HCT116 (cell line): ENCODE measurements around the gene ATG4B. TPM values are rescaled to one million over a fixed set of nuclear protein-coding genes. Genes with fewer than 3 reads are reported as not detected.

ENCODE experiments used
- ATAC-seq: fragments of 200-7000 bp; cut with Tn5 transposase; 2 replicates; pipeline ENCODE4 v1.9.1; 2020; ENCODE audit warnings: mild to moderate bottlenecking, moderate library complexity
- BruUV-seq: library from RNA; stranded (reverse); fragments of 400-500 nt; replicated peaks from 2 replicates; lab custom pipeline; 2021; lab: Mats Ljungman, UMichigan
- CTCF ChIA-PET: fragments of 300-600 bp; sonication (Branson Sonifier 250); formaldehyde crosslinking; loops from one replicate; lab custom pipeline; 2021; ENCODE audit warnings: antibody characterized with exemption; lab: Charles Lee
- POLR2A ChIA-PET: fragments of 300-600, 350-600 bp; sonication (Branson Sonifier 250); formaldehyde crosslinking; loops from one replicate; lab custom pipeline; 2021; ENCODE audit warnings: antibody characterized with exemption; lab: Charles Lee
- RAD21 ChIA-PET, 2 experiments: fragments of 300-600 bp; sonication (Branson Sonifier 250); formaldehyde crosslinking; loops; one replicate each; lab custom pipeline; 2023; ENCODE audit warnings: low total read pairs in 2 of 2; ENCODE audit not compliant: uncharacterized antibody in 2 of 2, unreplicated experiment in 2 of 2, low non-redundant PET in 1 of 2; lab: Charles Lee
- DNase-seq: peaks from one replicate; pipeline ENCODE4 v3.0.0-alpha.2; 2010; ENCODE audit warnings: low read depth, low spot score
- H2AFZ ChIP-seq: fragments of 200-600 bp; shearing (Covaris generic), sonication (generic); 2 replicates; pipeline ENCODE4 v1.6.1; 2017; ENCODE audit warnings: low read depth, mixed run types, mixed read lengths, antibody characterized with exemption, low read length; ENCODE audit not compliant: poor library complexity, severe bottlenecking
- H3K27ac ChIP-seq: 2 replicates; pipeline ENCODE4 v1.5.1; 2012; ENCODE audit warnings: low read depth, low read length
- H3K27me3 ChIP-seq: fragments of 200-600 bp; sonication (generic); 2 replicates; pipeline ENCODE4 v1.6.1; 2016; ENCODE audit warnings: mixed run types, low read length, mixed read lengths; ENCODE audit not compliant: insufficient read depth
- H3K36me3 ChIP-seq, 2 experiments: fragments of 200-500 bp in 1 of 2; fragments of 200-600 bp in 1 of 2; sonication (Bioruptor generic) in 1 of 2; sonication (generic) in 1 of 2; 2 replicates each; pipeline versions ENCODE4 v1.5.1 to v1.6.1; 2014 to 2016; ENCODE audit warnings: low read length in 2 of 2, inconsistent platforms in 1 of 2, mixed read lengths in 1 of 2, mixed run types in 1 of 2; ENCODE audit not compliant: insufficient read depth in 2 of 2, control insufficient read depth in 1 of 2
- H3K4me1 ChIP-seq, 2 experiments: fragments of 200-600 bp in 1 of 2; sonication (generic) in 1 of 2; 2 replicates each; pipeline versions ENCODE4 v1.5.1 to v1.6.1; 2012 to 2017; ENCODE audit warnings: low read length in 2 of 2, inconsistent platforms in 1 of 2, mild to moderate bottlenecking in 1 of 2, mixed read lengths in 1 of 2, mixed run types in 1 of 2, moderate library complexity in 1 of 2; ENCODE audit not compliant: insufficient read depth in 2 of 2, control insufficient read depth in 1 of 2
- H3K4me2 ChIP-seq: fragments of 200-600 bp; sonication (generic); 2 replicates; pipeline ENCODE4 v1.6.1; 2017; ENCODE audit warnings: mixed run types, low read length, mixed read lengths
- H3K4me3 ChIP-seq, 2 experiments: fragments of 200-600 bp in 1 of 2; sonication (generic) in 1 of 2; replicated peaks in 1 of 2; 2 replicates each; pipeline ENCODE4 v1.5.1; 2011 to 2016; ENCODE audit warnings: low read length in 2 of 2, control low read depth in 1 of 2, low read depth in 1 of 2, mild to moderate bottlenecking in 1 of 2, mixed read lengths in 1 of 2, mixed run types in 1 of 2
- H3K79me2 ChIP-seq: fragments of 200-600 bp; sonication (generic); 2 replicates; pipeline ENCODE4 v1.6.1; 2017; ENCODE audit warnings: mild to moderate bottlenecking, mixed run types, low read length, moderate library complexity, mixed read lengths; ENCODE audit not compliant: insufficient read depth
- H3K9ac ChIP-seq: fragments of 200-600 bp; sonication (generic); 2 replicates; pipeline ENCODE4 v1.6.1; 2016; ENCODE audit warnings: low read length, mixed read lengths
- H3K9me2 ChIP-seq: fragments of 200-600 bp; sonication (generic), shearing (Covaris generic); 2 replicates; pipeline ENCODE4 v1.6.1; 2017; ENCODE audit warnings: mixed run types, mild to moderate bottlenecking, moderate library complexity; ENCODE audit not compliant: insufficient read depth
- H3K9me3 ChIP-seq, 2 experiments: fragments of 200-500 bp in 1 of 2; fragments of 200-600 bp in 1 of 2; sonication (Bioruptor generic) in 1 of 2; sonication (generic) in 1 of 2; 2 replicates each; pipeline ENCODE4 v1.6.1; 2014 to 2017; ENCODE audit warnings: low read length in 2 of 2, mixed read lengths in 2 of 2, inconsistent platforms in 1 of 2, low read depth in 1 of 2, mild to moderate bottlenecking in 1 of 2, mixed run types in 1 of 2, moderate library complexity in 1 of 2; ENCODE audit not compliant: control insufficient read depth in 1 of 2, insufficient read depth in 1 of 2
- H4K20me1 ChIP-seq: fragments of 200-600 bp; sonication (generic), shearing (Covaris generic); 2 replicates; pipeline ENCODE4 v1.6.1; 2017; ENCODE audit warnings: mixed run types, mild to moderate bottlenecking, moderate library complexity; ENCODE audit not compliant: insufficient read depth
- ELF1 ChIP-seq: IDR thresholded peaks from 2 replicates; pipeline ENCODE4 v1.6.1; 2012; ENCODE audit warnings: low read depth, borderline replicate concordance
- JUND ChIP-seq: IDR thresholded peaks from 2 replicates; pipeline ENCODE4 v1.6.1; 2012
- RAD21 ChIP-seq: IDR thresholded peaks from 2 replicates; pipeline ENCODE4 v1.6.1; 2012; ENCODE audit warnings: low read depth, mild to moderate bottlenecking
- SIN3A ChIP-seq: IDR thresholded peaks from 2 replicates; pipeline ENCODE4 v1.6.1; 2012; ENCODE audit warnings: low read depth
- SP1 ChIP-seq: IDR thresholded peaks from 2 replicates; pipeline ENCODE4 v1.6.1; 2012; ENCODE audit warnings: low read depth
- SRF ChIP-seq: IDR thresholded peaks from 2 replicates; pipeline ENCODE4 v1.6.1; 2012; ENCODE audit warnings: low read depth
- YY1 ChIP-seq: IDR thresholded peaks from 2 replicates; pipeline ENCODE4 v1.6.1; 2011; ENCODE audit warnings: low read length, low read depth, moderate library complexity, mild to moderate bottlenecking; ENCODE audit not compliant: insufficient replicate concordance; ENCODE audit errors: extremely low read depth
- ZFX ChIP-seq: fragments of 450-650 bp; IDR thresholded peaks from 2 replicates; pipeline ENCODE4 v1.6.1; 2017
- ZNF274 ChIP-seq: fragments of 200-500 bp; sonication (Bioruptor generic); IDR thresholded peaks from 2 replicates; pipeline ENCODE4 v1.6.1; 2014; ENCODE audit warnings: mild to moderate bottlenecking, low read depth, low read length, inconsistent platforms
- intact Hi-C: fragments of 100-400 bp; cut with micrococcal nuclease; formaldehyde crosslinking; loops from 2 replicates; pipeline ENCODE4 v1.10.0; 2022
- total RNA-seq: library from RNA; stranded (reverse); gene quantifications from one replicate; pipeline ENCODE4 v1.2.1, GENCODE V29; 2021; ENCODE audit not compliant: unreplicated experiment
- TF ChIP-seq, protein P1 (sequence below): IDR thresholded peaks from 2 replicates; pipeline ENCODE4 v1.6.1; 2012; ENCODE audit warnings: low read depth
- TF ChIP-seq, protein P2 (sequence below), 3 experiments: fragments of 200-600 bp in 1 of 3; sonication (generic) in 1 of 3; IDR thresholded peaks in 2 of 3; conservative IDR thresholded peaks in 1 of 3; 2 replicates each; pipeline ENCODE4 v1.5.1; 2012 to 2017; ENCODE audit warnings: low read depth in 2 of 3, low read length in 2 of 3, antibody characterized with exemption in 1 of 3, borderline replicate concordance in 1 of 3, control low read depth in 1 of 3, mild to moderate bottlenecking in 1 of 3, mixed read lengths in 1 of 3, mixed run types in 1 of 3, moderate library complexity in 1 of 3; ENCODE audit not compliant: insufficient read depth in 1 of 3

Gene ATG4B
- total RNA-seq, 1 experiment from 2014 or later = 87.4 TPM

- TF ChIP-seq, protein P1, sequence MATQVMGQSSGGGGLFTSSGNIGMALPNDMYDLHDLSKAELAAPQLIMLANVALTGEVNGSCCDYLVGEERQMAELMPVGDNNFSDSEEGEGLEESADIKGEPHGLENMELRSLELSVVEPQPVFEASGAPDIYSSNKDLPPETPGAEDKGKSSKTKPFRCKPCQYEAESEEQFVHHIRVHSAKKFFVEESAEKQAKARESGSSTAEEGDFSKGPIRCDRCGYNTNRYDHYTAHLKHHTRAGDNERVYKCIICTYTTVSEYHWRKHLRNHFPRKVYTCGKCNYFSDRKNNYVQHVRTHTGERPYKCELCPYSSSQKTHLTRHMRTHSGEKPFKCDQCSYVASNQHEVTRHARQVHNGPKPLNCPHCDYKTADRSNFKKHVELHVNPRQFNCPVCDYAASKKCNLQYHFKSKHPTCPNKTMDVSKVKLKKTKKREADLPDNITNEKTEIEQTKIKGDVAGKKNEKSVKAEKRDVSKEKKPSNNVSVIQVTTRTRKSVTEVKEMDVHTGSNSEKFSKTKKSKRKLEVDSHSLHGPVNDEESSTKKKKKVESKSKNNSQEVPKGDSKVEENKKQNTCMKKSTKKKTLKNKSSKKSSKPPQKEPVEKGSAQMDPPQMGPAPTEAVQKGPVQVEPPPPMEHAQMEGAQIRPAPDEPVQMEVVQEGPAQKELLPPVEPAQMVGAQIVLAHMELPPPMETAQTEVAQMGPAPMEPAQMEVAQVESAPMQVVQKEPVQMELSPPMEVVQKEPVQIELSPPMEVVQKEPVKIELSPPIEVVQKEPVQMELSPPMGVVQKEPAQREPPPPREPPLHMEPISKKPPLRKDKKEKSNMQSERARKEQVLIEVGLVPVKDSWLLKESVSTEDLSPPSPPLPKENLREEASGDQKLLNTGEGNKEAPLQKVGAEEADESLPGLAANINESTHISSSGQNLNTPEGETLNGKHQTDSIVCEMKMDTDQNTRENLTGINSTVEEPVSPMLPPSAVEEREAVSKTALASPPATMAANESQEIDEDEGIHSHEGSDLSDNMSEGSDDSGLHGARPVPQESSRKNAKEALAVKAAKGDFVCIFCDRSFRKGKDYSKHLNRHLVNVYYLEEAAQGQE = no peak
- TF ChIP-seq SIN3A (no peak), ZFX (no peak), SRF (no peak), YY1 (no peak), ELF1 (no peak)
These were observed 7.6 kb upstream of the ATG4B start (continued) for GRCh38 chr2:241629762-241630435.

DNA sequence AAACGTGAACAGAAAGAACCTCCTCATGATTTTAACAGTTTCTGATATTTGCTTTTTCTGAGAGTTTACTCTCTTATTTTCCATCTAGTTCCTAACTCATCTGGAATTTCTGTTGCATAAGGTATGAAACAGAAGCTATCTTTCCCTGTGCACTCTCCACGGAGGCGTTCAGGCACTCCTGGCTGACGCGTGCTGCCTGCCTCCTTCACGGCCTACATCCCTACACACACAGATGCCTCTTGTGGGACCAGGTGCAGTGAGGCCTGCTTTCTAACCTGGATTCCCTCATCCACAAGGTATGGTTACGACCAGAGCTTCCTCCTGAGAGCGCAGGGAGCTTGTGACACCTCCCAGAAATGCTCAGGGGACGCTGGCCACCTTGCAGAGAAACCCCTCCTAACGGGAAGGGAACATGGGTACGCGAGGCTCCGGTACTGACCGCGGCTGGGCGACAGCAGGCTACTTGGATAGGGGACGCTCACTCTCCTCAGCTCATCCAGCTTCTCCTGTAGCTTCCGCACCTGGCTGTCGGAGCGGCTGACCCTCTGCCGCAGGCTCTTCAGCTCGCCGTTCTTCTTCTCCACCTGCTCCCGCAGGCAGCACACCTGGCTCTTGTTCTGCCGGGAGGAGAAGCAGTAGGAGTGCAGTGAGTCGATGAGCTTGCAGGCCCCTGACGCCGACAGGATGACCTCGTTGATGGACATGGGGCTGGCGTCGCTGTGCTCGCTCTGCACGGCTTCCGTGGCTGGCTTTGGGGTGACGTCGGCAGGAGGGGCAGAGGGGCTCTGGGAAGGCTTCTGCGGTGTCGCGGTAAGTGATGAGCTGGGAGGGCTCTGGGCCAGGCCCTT is 4.8 kb upstream of the ATG4B start:
- ChIA-PET CTCF (no interaction called here), POLR2A (no interaction called here), RAD21 (no interaction called here)
- no peaks in the 10 kb centered on the region for H3K9me2 ChIP-seq
- H2AFZ ChIP-seq = no peak overlapping the region
- intact Hi-C loops = no loop called here
- peaks cover 13 to 27% of the 10 kb centered on the region in 2 experiments for H3K36me3 ChIP-seq
- no peaks in the 10 kb centered on the region for H3K9me3 ChIP-seq
- H3K9ac ChIP-seq = no peak overlapping the region
- BruUV-seq = no TSS peak
- H3K4me3 ChIP-seq = no peak overlapping the region
- DNase-seq (no peak), ATAC-seq (no peak)
- peaks cover 88% of the 10 kb centered on the region for H3K79me2 ChIP-seq
- H3K4me2 ChIP-seq = no peak overlapping the region
- peaks cover 5 to 11% of the 10 kb centered on the region in 2 experiments; a peak in 3 of 4 replicates for H3K4me1 ChIP-seq
- H3K27me3 ChIP-seq = no peaks in the 10 kb centered on the region
- no peaks in the 10 kb centered on the region for H4K20me1 ChIP-seq
- H3K27ac ChIP-seq = no peak overlapping the region
- TF ChIP-seq ZFX (no peak), SP1 (no peak), JUND (no peak), RAD21 (no peak), ZNF274 (no peak)
- TF ChIP-seq, protein P1 = no peak
- TF ChIP-seq, protein P2, sequence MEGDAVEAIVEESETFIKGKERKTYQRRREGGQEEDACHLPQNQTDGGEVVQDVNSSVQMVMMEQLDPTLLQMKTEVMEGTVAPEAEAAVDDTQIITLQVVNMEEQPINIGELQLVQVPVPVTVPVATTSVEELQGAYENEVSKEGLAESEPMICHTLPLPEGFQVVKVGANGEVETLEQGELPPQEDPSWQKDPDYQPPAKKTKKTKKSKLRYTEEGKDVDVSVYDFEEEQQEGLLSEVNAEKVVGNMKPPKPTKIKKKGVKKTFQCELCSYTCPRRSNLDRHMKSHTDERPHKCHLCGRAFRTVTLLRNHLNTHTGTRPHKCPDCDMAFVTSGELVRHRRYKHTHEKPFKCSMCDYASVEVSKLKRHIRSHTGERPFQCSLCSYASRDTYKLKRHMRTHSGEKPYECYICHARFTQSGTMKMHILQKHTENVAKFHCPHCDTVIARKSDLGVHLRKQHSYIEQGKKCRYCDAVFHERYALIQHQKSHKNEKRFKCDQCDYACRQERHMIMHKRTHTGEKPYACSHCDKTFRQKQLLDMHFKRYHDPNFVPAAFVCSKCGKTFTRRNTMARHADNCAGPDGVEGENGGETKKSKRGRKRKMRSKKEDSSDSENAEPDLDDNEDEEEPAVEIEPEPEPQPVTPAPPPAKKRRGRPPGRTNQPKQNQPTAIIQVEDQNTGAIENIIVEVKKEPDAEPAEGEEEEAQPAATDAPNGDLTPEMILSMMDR (IDR thresholded peaks at IDR 0.05 in 2 of 3, conservative IDR thresholded peaks at IDR 0.05 in 1 of 3; ENCODE audit: borderline replicate concordance in 1 of 3, insufficient read depth in 1 of 3, low read depth in 2 of 3, low read length in 2 of 3) = no peak
